C4-2B (cell line): ENCODE data around the gene EDAR.

Experiments
- H3K27ac ChIP-seq: fragments of 450-650 bp; 2 replicates; pipeline ENCODE4 v1.5.1; 2017
- ZFX ChIP-seq: fragments of 450-650 bp; IDR thresholded peaks from 2 replicates; pipeline ENCODE4 v1.6.1; 2017
- TF ChIP-seq, protein P1 (sequence below): fragments of 450-650 bp; conservative IDR thresholded peaks from 2 replicates; pipeline ENCODE4 v1.5.1; 2017; ENCODE audit warnings: mild to moderate bottlenecking

The EDAR gene

DNA sequence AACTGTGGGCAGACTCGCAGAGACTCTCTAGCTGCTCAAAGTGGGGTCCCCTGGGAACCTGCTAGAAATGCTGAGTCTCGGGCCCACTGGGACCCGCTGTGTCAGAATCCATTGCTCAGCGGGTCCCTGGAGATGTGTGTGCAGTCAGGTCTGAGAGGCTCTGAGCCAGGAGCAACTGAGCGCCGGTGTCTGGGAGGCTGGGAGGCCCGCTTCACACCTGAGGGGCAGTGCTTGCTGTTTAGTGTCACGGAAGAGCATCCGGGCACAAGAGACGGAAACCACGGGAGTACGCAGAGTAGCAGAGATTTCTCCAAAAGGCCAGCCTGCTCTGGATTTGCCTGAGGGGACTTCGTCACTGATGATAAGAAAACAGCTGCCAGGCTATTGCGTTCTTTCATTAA, 70.1 kb downstream of the EDAR start:
- H3K27ac ChIP-seq: no peak overlapping the region
- TF ChIP-seq, protein P1, sequence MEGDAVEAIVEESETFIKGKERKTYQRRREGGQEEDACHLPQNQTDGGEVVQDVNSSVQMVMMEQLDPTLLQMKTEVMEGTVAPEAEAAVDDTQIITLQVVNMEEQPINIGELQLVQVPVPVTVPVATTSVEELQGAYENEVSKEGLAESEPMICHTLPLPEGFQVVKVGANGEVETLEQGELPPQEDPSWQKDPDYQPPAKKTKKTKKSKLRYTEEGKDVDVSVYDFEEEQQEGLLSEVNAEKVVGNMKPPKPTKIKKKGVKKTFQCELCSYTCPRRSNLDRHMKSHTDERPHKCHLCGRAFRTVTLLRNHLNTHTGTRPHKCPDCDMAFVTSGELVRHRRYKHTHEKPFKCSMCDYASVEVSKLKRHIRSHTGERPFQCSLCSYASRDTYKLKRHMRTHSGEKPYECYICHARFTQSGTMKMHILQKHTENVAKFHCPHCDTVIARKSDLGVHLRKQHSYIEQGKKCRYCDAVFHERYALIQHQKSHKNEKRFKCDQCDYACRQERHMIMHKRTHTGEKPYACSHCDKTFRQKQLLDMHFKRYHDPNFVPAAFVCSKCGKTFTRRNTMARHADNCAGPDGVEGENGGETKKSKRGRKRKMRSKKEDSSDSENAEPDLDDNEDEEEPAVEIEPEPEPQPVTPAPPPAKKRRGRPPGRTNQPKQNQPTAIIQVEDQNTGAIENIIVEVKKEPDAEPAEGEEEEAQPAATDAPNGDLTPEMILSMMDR: no peak

- TF ChIP-seq, protein P1: no peak
- no peak for TF ChIP-seq ZFX
- no peak overlapping the region for H3K27ac ChIP-seq
These were observed 70.7 kb downstream of the EDAR start for GRCh38 chr2:108918156-108918874.

GRCh38 chr2:108917526-108917925, 71.5 kb downstream of the EDAR start:
- TF ChIP-seq, protein P1: no peak
- no peak for TF ChIP-seq ZFX
- no peak overlapping the region for H3K27ac ChIP-seq

GRCh38 chr2:108916796-108917421, 72.1 kb downstream of the EDAR start:
- H3K27ac ChIP-seq: no peak overlapping the region
- no peak for TF ChIP-seq ZFX
- TF ChIP-seq, protein P1: no peak

GRCh38 chr2:108916122-108916795, 72.8 kb downstream of the EDAR start:
- H3K27ac ChIP-seq: no peak overlapping the region
- TF ChIP-seq, protein P1: no peak
- no peak for TF ChIP-seq ZFX

- TF ChIP-seq, protein P1: no peak
- TF ChIP-seq ZFX: no peak
- no peak overlapping the region for H3K27ac ChIP-seq
These were observed 76.5 kb downstream of the EDAR start for GRCh38 chr2:108912629-108912902.

- no peak overlapping the region for H3K27ac ChIP-seq
- no peak for TF ChIP-seq ZFX
- TF ChIP-seq, protein P1: no peak
These were observed 77.0 kb downstream of the EDAR start for GRCh38 chr2:108911807-108912628.
